ENCODE data around the gene CEACAM19.

DNA sequence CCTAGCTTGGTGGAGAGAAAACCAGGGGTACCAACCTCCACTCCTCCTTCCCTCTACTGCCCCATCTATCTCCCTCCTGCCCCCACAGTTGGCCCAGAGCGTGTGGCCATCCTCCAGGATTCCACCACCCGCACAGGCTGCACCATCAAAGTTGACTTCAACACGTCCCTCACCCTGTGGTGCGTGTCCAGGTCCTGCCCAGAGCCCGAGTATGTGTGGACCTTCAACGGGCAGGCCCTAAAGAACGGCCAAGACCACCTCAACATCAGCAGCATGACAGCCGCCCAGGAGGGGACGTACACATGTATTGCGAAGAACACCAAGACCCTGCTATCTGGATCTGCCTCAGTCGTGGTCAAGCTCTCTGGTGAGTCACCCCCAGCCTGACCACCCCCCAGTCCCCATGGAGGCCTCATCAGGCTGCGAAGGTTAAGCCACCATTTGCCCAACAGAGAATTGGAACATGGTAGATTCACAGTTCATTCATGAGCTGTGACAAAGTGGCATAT is 34.3 kb downstream of the CEACAM19 start:
- TF ChIP-seq POLR2A (IDR thresholded peaks at IDR 0.05; ENCODE audit: extremely low read depth, insufficient read length) (no peak), MYC (IDR thresholded peaks at IDR 0.05; ENCODE audit: low read depth, low read length) (no peak)
- TF ChIP-seq, protein P1, sequence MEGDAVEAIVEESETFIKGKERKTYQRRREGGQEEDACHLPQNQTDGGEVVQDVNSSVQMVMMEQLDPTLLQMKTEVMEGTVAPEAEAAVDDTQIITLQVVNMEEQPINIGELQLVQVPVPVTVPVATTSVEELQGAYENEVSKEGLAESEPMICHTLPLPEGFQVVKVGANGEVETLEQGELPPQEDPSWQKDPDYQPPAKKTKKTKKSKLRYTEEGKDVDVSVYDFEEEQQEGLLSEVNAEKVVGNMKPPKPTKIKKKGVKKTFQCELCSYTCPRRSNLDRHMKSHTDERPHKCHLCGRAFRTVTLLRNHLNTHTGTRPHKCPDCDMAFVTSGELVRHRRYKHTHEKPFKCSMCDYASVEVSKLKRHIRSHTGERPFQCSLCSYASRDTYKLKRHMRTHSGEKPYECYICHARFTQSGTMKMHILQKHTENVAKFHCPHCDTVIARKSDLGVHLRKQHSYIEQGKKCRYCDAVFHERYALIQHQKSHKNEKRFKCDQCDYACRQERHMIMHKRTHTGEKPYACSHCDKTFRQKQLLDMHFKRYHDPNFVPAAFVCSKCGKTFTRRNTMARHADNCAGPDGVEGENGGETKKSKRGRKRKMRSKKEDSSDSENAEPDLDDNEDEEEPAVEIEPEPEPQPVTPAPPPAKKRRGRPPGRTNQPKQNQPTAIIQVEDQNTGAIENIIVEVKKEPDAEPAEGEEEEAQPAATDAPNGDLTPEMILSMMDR (IDR thresholded peaks at IDR 0.05; ENCODE audit: low read depth, low read length), result no peak
- TF ChIP-seq, protein P2, sequence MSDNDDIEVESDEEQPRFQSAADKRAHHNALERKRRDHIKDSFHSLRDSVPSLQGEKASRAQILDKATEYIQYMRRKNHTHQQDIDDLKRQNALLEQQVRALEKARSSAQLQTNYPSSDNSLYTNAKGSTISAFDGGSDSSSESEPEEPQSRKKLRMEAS (IDR thresholded peaks at IDR 0.05; ENCODE audit: low read depth, low read length), result no peak
